Activated naive CD8-positive, alpha-beta T cell treated with anti-CD3 and anti-CD28 coated beads, Interleukin-2, amount 50 U/mL, for 16 hours (primary cell): ENCODE measurements around the gene PRMT3.
"Not testable (repeated sequence)": the region's sequence is repeated elsewhere in the genome, so short reads cannot be mapped to it uniquely, and the experiment has no call there.

Experiments used
- DNase-seq: peaks from one replicate; pipeline ENCODE4 v3.0.0-alpha.2; 2020; ENCODE audit warnings: low read depth, low spot score

The PRMT3 gene

DNA sequence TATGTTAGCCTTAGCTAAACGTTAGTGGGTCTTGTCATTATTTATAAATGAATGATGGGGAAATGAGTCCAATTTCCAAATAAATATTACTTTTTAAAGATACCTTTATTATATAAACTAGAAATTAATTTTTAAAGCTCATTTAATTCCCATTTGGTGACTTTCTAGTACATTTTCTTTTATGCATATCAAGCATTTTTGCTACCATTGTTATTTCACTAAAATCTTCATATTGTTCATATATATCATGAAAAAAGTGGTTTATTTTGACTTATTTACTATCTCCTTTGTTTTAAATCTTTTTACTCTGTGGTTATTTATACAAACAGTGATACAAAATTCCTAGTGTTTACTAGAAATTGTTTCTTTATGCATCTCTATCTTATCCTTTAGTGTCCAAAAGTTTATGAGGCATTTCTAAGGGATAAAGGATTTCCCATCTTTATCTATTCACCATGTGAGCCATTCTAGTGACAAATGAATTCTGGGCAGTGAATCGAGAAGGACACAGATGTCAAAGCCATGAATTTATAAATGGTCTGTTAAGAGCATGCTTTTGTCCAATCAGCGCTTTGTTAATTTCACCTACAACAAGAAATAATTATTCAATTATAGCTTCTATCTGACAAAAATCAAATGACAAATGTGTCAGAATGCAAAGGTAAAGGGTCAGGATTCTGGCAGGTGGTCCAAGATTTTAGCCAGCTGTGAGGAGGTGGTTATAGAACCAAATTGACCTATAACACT lies 70.6 kb downstream of the PRMT3 start:
- DNase-seq, result no peak

- DNase-seq, result no peak
Observed at GRCh38 chr11:20458905-20459632, 71.6 kb downstream of the PRMT3 start.

DNA sequence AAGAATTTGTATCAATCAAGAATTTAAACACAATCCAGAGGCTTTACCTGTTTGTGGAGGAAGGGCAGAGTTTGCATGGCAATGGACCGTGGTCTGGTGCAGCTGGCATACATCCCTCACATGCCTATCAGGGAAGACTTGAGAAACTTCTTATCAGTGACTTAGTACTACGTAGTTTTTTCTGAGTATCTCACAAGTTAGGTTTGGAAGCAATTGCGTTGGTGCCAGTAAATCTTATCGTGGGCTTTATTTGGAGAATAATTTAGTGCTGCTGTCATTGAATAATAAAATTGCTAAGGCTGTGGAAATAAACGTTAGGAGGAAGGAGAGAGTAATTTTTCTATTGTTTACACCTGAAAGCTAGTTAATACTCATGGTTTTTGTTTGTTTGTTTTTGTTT lies 72.3 kb downstream of the PRMT3 start:
- DNase-seq, result no peak

DNA sequence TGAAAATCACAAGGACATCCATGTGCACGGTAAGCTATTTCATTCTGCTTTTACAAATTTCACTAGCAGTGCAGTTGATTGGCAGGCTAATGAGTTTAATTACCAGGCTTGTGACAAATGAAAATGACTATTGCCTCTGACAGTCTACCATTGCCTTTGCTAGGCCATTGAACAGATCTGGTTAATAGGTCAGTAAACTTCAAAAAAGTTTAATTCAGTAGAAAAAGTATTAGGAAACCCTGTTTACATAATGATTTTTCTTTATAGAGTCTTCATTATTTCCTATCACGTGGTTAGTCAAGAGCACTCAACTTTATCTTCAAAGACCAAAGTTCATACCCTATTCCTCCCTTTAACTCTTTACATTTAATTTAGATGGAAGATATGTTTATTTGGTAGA lies 77.0 kb downstream of the PRMT3 start:
- DNase-seq, result no peak

DNA sequence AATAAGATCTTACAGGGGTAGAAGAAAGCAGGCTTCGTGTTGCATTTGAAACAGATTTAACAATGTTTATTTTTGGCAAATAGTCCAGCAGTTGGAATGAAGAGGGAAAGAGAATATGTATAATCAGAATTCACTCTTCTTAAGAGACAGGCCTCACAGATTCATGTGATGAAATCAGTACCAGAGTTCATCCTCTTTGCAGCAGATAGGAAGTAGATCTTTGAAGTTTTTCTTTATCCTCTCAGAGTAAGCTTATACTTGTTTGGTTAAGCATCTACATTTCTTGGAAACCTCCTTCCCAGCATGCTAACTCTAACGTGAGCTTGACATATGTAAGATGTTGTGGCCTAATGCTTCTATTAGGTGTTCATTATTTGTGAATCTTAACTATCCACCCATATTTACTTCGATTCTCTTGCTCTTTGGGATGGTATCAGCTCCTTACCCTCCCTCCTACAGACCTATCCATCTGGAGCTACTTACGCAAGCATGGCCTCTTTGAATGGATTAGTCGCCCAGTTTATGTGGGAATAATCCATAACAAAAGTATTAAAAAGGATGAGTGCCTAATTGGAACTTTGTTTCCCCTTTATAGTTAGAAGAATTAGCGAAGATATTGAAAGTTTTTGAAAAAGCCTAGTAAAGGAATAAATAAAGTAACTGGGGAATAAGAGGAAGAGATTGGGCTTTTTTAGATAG lies 80.1 kb downstream of the PRMT3 start:
- no peak for DNase-seq

- DNase-seq, result no peak
Observed at GRCh38 chr11:20470348-20470747, 82.8 kb downstream of the PRMT3 start.

DNA sequence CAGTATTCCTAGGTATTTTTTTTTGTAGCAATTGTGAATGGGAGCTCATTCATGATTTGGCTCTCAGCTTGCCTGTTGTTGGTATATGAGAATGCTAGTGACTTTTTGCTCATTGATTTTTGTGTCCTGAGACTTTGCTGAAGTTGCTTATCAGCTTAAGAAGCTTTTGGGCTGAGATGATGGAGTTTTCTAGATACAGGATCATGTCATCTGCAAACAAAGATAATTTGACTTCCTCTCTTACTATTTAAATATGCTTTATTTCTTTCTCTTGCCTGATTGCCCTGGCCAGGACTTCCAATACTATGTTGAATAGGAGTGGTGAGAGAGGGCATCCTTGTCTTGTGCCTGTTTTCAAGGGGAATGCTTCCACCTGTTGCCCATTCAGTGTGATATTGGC lies 84.4 kb downstream of the PRMT3 start:
- not testable (repeated sequence) for DNase-seq

DNA sequence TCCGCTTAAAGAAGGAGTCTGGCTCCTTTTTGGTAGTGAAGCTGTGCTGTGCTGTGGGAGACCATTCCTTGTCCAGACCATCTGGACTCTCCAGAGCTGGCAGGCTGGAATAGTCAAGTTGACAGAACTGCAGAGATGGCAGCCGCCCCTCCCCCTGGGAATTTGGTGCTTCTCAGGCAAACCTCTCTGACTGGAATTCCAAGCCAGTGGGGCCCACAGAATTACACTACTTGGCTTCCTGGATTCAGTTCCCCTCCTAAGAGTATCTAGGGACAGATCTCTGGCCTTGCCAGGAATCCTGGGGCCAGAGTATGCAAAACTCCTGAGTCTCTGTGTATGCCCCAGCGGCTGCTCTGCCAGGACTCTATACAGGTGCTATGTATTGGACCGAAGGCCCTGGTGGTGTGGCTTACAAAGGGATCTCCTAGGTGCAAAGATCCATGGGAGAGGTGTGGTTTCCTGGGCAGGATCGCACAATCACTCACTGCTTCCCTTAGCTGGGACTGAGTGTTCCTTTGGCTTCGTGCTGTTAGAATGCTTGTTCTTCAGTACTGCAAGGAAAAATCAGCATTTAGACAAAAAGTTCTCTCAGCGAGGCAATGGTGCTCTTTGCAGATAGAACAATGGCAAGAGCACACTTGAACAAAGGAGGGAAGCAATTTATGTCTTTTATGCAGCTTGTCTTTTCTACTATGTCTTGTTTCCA lies 86.8 kb downstream of the PRMT3 start:
- no peak for DNase-seq

DNA sequence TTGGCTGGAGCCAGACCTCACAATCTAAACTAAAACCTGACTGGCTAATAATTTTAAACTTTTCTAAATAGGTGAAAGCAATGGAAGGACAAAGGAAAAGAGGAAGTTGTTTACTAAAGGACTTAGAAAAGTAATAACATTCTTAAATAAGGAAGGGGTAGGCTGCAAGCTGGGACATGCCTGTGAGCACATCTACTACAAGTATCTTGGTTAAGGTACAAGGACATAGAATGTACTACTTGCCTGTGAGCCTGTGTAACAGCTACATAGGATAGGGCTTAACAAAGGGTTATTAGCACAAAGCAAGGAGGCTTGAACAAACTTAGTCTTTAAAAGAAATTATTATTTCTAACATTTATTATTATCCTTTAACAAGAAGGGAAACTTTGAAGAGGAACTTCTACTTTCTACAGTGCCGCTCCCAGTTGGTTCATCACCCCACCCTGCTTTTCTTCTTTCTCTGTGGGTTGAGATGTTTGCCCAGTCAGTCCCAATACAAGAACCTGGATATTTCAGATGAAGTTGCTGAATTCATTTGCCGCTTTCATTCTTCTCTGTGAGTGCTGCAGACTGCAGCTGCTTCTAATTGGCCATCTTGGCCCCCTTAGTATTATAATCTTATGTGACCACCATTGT lies 87.5 kb downstream of the PRMT3 start:
- DNase-seq, result no peak

GRCh38 chr11:20477418-20478090 lies 90.0 kb downstream of the PRMT3 start:
- no peak for DNase-seq

- no peak for DNase-seq
Observed at GRCh38 chr11:20479513-20479912, 92.0 kb downstream of the PRMT3 start.

DNA sequence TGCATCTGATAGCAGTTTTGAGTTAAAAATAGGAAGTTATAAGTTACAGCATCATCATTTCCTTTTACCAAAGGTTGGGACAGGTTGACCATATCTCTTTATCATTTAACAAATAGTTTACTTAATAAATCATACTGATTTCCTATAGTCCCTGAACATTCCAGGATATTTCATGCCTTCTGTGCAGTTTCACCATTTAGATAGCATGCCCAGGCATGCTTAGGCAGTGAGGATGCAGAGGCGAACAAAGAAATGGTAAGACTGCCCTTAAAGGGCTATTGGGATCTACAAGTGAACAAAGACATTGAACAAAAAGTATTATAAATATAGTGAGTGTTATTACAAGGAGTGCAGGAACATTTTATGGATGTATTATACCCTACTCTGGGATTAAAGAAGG lies 96.4 kb downstream of the PRMT3 start:
- no peak for DNase-seq

DNA sequence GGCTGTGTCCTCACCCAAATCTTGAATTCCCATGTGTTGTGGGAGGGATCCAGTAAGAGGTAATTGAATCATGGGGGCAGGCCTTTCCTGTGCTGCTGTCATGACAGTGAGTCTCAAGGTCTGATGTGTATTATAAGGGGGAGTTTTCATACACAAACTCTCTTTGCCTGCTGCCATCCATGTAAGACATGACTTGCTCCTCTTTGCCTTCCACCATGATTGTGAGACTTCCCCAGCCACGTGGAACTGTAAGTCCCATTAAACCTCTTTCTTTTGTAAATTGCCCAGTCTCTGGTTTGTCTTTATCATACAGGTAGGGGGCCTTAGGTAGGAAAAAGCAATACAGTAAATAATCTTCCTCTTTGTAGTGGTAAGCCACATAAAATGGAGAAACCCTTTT lies 96.9 kb downstream of the PRMT3 start:
- DNase-seq, result not testable (repeated sequence)

DNA sequence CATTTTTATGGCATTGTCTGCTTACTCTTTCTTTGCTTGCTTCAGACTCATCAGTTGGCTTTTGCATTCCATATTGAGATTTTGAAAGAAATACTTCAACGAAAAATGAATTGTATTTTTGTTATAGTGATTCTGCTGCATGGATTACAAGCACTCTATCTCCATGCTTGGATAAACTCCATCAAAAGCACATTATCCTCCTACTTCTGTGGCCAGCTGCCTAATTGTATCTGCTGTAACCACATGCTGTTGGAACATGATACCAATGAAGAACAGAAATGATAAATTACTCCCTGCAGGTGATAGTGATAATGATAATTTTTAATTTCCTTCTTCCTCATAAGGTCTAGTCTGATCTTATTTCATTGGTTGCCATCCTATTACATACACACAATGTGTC lies 100.8 kb downstream of the PRMT3 start:
- no peak for DNase-seq

DNA sequence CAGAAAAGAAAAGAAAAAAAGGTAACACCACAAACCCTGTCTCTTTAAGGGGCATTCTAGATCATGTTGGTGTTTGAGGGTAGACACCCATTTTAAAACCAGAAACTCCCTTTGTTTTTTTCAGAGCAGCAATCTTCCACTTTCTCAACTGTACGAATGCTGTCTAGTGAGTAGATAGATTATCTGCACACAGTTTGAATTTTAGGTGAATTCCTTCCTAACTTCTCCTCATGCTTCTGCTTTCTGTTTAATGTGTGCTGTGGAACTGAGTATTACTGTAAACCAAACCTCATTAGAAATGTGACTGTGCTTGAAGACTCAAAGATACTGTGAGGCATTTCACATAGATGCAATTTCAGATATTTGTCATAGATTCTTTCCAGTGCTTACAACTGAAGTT lies 102.4 kb downstream of the PRMT3 start:
- no peak for DNase-seq

- no peak for DNase-seq
Observed at GRCh38 chr11:20493340-20493739, 105.8 kb downstream of the PRMT3 start.

DNA sequence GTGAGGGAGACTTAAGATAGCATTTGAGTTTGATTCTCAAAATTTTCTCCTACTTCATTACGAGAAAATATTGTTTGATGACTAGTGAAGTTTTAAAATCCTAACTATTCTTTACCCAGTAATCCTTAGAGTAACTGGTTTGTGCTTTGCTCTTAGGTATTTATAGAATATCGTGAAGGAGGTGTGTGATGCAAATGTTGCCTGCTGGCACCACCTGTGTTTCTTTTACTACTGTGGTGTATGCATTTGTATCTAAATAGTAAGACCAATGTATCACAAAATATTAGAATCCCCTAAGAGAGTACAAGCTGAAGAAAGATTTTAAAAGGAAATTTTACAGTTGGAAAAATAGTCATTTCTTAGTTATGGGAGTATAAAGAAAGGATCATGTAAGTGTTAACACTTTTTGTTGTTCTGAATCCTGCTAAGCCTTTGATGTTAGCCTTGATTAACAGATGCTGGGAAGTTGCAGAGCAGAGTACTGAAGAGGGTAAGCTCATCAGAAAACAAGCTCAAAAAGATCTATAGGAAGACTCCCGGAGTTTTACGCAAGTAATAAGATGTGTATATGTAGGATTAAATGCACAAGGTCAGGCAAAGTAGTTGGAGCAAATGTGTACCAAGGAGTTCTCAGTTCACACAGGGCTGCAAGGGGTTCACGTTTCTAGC lies 109.7 kb downstream of the PRMT3 start:
- no peak for DNase-seq

- no peak for DNase-seq
Observed at GRCh38 chr11:20501252-20501651, 113.7 kb downstream of the PRMT3 start.

DNA sequence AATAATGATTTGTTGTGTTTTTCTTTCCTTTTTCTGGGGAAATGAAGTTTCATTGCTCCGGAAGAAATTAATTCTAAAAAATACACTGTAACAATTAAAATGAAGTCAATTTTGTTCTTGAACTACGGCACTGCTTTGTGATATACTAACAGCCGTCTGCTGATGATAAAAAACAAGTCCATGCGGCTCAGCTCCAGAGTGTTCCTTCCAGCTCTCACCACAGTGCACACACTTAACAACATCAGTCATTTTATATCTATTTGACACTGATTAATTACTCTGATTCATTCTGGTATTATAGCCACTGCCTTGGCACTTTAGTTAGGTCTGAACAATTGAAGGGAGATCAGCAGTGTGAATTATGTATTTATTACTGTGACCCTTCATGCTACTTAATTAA lies 114.5 kb downstream of the PRMT3 start:
- no peak for DNase-seq

DNA sequence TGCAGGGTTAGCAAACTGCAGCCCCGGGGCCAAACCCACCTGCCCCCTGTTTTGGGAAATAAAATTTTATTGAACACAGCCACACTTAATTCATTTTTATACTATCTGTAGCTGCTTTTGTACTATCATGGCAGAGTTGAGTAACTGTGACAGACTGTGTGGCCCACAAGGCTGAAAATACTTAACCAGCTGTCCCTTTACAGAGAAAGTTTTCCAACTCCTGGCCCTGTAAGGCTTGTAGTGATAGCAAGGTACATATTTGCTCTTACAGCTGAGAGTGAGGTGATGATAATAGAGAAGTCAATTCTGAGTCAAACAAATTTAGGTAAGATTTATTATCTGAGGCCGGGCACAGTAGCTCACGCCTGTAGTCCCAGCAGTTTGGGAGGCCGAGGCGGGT lies 124.5 kb downstream of the PRMT3 start:
- DNase-seq, result no peak

DNA sequence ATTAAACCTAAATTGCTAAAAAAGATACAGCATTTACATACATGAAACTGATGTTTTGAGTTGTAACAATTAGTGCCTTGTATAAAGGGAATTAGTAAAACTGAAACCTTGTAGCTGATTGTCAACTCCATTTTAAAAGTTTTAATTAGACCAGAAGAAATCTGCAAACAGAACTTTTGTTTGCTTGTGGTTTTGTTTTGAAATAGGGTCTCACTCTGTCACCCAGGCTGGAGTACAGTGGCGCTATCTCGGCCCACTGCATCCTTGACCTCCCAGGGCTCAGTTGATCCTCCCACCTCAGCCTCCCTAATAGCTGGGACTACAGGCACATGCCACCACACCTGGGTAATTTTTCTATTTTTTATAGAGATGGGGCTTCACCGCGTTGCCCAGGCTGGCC lies 125.4 kb downstream of the PRMT3 start:
- DNase-seq, result no peak
